Effector CD8-positive, alpha-beta T cell (primary cell): ENCODE measurements around the gene C2orf78.

Experiments
- DNase-seq: peaks from one replicate; lab custom pipeline; 2025; lab: John Stamatoyannopoulos, UW

The C2orf78 gene

GRCh38 chr2:73839653-73840411, 55.8 kb downstream of the C2orf78 start:
- no peak for DNase-seq

- no peak for DNase-seq
Observed at GRCh38 chr2:73841912-73842738, 58.1 kb downstream of the C2orf78 start.

- DNase-seq, result no peak
Observed at GRCh38 chr2:73842739-73843019, 58.7 kb downstream of the C2orf78 start.

DNA sequence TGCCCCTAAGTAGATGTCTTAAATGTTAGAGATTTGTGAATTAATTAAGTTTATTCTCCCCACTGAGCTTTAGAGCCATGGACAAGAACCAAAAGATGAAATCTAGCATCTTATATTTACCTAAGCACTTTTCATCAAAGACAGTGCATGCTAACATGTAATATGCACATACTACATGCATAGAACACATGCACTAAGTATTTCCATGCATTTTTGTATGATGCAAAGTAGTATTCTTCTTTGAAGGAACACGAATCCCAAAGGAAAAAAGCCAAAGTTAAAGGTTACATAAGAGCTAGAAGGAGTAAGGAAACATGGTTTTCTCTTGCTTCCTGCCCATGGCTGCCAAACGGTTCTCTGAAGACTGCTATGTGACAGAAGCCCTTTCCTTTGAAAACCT, 60.1 kb downstream of the C2orf78 start:
- no peak for DNase-seq

DNA sequence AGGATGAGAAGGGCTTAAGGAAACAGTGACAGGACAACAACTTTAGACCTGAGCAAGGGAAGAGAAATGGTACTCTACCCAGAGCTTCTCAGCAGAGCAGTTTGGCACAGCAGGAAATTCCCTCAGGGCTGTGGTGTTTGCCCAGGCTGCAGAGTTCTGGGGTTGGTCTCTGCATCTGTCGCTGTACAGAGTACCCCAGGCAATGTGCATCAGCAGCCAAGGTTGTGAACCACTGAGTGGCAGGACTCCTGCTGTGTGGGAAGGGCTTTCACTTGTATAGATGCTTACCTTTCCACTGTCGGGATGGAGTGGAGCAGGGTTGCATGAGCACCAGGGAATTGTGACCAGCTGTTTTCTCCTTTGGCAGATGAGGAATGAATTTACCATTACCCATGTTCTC, 66.0 kb downstream of the C2orf78 start:
- no peak for DNase-seq

- no peak for DNase-seq
Observed at GRCh38 chr2:73851274-73851673, 67.3 kb downstream of the C2orf78 start.

DNA sequence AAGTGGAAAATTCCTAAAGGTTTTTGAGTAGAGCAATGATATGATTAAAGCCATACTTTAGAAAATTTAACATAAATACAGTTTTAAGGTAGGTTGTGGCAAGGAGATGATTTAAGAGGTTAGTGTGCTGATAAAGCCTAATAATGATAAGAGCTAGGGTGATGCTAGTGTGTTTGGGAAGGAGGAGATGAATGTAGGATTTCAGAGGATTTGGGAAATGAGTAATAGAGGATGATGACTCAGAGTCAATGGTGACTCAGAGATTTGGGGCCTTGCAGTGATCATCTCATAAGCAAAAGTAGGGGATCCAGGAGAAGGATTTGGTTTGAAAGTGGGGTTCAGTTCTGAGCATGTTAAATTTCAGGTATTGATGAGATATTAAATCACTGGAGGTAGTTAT, 68.0 kb downstream of the C2orf78 start:
- DNase-seq, result no peak

DNA sequence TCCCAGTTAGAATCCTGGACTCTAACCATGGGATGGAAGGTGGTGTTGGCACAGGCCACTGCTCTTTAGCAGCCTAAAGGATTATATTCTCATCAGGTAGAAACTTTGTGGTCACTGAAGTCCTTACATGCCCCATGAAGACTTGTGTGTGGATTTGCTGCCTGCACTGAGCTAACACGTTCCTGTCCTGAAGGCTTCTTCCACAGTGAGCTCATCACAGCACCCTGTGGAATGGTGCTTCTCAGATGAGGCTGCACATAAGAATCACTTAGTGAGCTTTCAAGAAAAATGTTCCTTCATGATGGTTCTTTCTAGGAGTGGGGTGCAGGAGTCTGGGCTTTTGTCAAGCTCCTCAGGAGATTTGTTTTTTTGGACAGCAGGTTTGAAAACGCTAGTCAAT, 71.5 kb downstream of the C2orf78 start:
- DNase-seq, result no peak

GRCh38 chr2:73856214-73856613, 72.2 kb downstream of the C2orf78 start:
- DNase-seq, result no peak

GRCh38 chr2:73859721-73860586, 76.0 kb downstream of the C2orf78 start:
- DNase-seq, result no peak

DNA sequence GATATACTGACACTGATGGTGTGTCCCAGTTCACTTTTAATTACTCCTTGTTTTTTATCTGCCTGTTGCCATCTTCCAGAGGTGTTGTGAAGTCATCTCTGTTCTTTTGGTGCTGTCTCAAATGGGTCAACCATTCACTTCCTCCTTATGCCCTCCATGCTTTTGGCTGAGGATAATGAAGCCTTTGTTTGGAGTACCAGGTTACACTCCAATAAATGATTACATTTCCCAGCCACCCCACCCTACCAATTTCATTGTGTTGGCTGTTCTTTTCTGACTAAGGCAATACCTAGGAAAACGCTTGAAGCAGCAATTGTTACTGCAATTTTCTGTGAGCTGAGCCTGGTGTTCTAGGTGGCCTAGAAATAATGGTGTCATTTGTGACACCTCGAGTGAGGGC, 79.0 kb downstream of the C2orf78 start:
- DNase-seq, result no peak
